DMS53 treated with DMSO at 0.1 percent for 48 hours (cell line): ENCODE data around the gene RNF112.

Experiments used
- DNase-seq: peaks from one replicate; lab custom pipeline; 2025; ENCODE audit not compliant: unreplicated experiment; lab: John Stamatoyannopoulos, UW

The RNF112 gene

DNA sequence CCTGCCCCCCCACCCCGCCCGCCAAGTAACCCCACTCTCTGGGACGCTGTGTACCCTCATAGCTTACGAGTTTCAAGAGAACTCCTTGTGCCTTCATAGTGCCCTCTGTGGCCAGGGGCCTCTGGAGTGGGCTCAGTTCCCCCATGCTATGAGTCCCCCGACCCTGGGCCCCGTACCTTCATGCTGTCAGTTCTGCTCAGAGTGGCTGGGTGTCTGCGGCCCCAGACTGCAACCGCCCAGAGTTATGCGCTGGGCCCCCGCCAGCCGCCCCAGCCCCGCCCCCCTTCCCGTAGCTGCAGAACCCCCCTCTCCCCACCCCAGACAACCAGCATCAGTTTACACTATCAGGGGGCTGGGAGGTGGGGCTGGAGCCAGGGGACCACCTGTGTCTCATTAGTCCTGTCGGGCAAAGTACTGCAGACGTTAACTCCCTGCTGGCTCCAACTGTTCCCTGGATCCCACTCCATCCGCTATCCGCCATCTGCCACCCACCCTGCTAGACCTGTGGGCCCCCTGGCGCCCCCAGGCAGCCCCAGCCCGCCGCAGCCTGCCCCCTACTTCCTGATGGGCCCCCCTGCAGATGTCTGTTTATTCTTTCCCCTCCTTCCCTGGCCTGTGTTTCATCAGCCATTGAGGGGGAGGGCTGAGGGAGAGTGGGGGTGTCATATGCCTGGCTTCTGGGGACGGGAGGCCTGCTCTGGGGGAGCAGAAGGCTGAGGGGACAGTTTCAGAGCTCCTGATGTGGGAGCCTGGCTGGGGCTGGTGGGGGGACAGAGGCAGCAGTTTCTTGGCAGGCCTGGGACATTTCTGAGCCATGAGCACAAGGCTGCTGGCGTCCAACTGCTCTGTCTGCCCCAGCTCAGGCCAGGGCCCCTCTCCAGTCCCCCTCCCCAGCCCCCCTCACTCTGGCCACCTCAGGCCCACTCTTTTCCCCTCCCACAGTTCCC is 23.8 kb upstream of the RNF112 start, which contains the start of gene MFAP4:
Gene MFAP4 (minus strand): TSS at position 217 of the 947 bp plus-strand sequence. CDS start 35 bp downstream, at position 182.
- no peak for DNase-seq

DNA sequence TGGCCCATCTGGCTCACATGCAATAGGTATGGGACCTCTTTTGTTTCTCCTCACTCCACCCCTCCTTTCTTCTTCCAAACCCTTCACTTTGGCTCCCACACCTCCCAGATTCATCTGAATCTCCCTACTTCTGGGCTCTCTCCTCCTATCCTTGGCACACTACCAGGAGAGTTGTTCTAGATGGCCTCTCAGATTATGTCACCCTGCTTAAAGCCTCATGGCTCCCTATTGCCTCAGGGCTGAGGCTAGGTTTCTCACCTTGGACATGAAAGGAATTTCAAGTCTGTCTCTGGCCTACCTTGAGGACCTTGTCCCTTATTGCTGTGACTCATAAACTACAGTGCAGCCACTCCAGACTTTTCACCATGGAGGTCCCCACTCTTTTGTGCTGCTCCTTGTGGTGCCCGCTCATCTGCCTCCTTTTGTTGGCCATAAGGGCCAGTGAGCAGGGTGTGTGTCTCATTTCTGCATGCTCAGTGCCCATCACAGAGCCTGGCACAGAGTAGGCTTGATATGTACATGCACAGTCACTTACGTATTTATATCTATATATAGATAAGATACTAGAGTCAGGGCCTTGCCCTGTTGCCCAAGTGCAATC is 23.0 kb upstream of the RNF112 start:
- no peak for DNase-seq

DNA sequence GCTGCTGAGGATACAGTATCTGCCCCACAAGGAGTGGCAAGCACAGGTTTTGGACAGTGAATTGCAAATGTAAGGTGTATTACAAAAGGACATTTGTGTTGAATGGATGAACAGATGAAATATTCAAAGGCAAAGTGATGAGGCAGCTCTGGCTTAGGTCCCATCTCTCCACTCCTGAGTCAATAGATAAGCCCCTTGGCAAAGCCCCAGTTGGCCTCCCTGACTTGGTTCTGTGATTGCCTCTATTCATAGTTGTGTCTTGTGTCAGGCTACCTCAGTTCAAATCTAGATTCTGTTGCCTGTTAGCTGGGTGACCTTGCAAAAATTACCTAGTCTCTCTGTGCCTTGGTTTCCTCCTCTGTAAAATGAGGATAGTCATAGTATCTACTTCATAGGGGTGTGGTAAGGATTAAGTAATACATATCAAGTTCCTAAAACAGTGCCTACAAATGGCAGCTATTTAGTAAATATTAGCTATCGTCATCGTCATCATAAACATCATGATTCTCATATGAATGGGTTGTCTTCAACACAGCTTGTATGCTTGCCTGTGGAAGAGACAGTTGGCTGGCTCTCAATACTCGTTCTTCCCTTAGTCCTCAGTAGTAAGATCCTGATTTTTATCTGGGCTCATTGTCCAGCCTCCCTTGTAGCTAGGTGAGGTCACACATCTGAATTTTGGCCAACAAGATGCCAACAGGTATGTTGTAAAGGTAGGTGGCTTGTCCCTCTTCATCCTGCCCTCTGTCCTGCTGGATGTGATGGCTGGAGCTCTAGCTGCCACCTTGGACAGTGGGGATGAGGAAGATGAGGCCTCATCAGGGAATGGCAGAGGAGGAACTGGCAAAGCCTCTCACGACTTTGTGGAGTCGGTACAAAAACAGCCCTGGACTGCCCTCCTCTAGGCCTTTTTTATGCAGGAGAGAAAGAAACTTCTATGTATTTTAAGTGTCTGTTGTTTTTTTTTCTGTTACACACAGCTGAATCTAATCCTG is 21.9 kb upstream of the RNF112 start:
- no peak for DNase-seq

DNA sequence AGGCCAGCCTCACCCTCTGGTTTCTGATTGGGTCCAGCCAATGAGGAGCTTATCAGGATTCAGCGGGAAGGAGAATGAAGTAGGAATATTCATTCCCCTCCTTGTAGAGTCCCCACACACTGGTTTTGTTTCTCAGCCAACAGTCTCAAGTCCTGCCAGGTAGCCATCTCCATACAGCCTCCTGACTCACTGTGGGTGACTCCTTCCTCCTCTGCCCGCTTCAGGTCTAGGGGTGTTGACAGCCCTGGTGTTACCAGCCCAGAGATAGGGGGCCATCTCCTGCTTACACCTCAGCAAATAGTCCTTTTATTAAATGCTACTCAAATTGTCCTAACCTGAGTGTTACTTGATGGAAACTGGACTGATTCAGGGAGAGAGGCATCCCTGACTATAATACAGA is 20.1 kb upstream of the RNF112 start:
- no peak for DNase-seq

DNA sequence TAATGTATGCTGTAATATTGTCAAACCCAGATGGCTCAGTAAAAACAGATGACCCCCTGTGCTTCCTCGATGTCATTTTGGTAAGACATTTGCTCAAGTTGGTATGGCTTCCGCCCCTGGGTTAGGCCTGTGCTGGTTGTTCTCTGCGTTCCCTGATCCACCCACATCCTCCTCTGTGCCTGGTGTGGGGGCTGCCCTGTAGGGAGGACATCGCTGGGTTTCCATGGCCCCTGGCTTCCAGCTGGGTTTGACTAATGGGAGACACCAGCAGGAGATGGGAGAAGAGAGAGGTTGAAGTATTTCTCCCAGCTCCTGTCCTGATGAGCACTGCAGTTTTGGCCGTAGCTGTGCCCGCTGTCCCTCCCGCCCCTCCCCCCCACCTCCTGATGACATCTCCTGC is 19.6 kb upstream of the RNF112 start:
- DNase-seq = no peak

DNA sequence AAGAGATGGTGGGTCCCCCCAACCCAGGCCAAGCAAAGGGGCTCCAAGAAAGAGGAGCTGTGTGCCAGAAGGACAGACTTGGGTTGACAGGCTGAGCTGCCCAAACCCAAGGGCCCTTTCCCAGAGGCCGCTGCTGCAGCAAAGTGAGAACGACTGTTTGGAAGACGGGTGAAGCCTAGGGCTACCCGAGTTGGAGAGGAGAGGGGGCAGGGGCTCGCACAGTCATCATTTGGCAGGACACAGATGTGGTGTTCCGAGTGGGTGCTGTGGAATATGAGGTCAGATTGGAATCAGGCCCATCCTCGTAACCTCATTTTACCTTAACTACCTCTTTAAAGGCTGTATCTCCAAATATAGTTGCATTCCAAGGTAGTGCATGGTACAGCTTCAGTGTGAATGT is 18.7 kb upstream of the RNF112 start:
- DNase-seq = no peak

DNA sequence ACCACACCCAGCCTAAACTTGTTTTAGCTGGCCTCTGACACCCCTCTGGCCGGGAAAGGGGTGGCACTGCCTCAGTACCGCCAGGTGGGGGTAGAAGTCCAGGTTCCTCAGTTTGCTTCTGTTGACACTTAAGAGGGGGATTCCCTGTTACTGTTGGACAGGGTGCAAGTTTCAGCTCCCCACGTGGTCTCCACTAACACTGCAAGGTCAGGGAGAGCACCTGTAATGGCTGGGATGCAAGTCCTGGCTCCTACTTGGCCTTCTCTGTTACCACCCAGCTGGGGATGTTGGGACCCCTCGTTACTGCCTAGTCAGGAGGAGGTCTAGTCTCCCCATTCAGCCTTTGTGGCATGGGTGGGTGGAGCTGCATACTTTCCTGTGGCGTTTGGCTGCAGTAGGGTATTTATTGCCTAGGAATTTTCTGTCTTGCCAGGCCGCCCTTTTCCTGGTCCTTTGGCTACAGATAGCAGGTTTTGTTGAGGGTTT is 13.4 kb upstream of the RNF112 start:
- DNase-seq = no peak

DNA sequence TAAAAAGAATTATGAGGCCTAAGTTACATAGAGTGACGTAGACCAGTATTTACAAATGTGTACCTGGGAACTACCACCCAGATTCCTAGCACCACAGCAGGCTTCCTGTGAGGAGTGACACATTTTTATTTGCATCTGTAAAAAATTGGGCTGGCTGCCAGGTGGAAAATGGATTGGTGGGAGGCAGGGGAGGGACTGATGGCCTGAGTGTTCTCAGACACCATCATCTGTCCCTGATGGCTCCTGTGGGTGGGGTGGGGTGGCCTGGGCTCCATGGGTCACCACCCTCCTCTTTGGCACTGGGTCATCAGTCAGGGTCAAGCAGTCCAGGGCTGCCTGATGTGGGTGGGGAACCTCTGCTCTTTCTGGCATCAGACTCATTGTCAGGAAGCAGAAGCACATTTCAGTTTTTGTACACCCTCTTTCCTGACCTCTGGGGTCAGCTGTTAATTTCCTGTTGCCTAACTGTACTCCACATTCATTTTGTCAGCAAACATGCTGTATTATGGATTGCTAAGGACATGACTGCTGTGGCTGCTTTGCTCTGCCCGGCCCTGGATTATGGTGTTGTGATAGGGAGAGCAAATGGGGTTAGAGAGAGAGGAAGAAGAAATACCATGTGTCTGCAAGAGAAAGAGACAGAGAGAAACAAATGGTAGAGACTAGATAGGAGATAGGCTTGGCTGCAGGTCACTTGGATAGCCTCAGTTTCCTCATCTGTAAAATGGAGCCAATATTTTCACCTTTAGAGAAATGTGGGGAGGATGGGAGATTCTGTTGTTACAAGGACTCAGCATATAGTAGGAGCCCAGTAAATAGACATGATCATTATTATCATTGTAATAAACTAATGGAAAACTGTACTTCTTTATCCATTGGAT is 12.5 kb upstream of the RNF112 start:
- no peak for DNase-seq

DNA sequence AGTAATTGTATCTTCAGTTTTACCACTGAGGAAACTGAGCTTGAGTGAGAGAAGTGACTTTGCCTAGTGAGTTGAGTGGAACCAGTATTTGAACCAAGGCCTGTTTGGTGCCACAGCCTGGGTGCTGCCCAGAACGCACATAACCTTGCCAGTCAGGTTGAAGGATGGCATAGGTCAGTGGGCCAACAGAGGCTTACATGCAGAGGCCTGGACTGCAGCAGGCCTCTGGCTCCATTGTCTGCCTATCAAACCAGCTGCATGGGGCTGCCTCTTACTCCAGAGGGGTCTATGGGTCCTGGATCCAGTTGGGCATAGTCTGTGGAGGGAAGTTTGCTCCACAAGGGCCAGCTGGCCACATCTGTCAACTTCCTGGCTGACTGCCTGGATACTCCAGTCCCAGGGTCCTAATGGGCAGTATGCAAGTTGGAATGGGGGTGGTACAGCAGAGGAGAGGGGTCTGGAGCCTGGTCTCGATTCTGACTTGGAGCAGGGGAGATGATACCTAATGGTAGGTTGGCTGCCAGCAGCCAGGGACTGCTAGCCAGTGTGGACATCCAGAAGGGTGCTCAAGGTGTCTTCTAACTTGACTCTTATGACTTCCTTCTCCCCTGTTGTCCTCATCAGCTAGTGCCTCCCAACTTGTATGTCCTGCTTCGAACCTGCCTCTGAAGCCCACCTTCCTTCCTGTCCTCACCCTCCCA is 11.1 kb upstream of the RNF112 start:
- DNase-seq = no peak

DNA sequence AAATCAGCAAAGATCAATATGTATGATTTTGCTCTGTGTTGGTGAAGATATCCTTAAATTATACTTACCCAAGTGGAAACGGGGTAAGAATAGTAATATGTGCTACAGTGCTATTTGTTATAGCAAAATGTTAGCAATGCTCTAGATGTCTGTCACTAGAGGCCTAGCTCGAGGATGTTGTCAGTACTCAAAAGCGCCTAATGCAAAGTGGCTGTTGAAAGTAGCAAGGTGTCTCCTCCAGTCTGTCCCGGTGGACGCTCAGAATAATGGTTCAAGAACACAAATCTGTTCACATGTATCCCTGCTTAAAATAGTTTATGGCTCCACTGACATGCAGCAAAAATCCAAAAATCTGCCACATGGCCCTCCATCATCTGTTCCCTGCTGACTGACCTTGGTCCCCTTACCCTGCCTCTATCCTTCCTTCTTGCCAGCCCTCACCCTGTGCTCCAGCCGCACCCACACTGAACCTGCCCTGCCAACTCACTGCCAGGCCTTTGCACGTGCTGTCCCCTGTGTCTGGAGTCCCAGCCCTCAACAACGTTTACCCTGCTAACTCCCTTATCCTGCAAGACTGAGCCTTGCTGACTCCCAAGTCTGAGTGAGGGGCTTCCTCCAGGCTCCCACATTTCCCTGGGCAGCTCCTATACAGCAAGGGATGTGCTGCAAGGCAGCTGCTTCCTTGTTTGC is 9.6 kb upstream of the RNF112 start:
- no peak for DNase-seq

DNA sequence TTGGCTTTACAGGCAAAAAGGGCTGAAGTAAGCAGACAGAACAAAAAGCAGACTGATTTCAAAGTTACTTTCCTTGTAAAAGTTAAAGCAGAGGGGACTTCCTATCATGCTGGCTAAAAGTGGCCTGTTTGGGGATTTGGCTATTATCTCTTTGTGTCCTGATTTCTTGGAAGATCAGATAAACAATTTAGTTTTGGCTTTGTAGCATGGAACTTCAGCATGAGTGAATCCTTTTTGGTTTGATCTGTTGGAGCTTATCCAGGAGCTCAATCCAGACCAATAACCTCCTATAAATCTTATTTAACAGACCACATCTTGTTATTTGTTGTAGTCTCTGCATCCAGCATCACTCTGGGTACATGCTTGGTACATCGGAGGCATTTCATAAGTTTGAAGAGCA is 8.9 kb upstream of the RNF112 start:
- no peak for DNase-seq

DNA sequence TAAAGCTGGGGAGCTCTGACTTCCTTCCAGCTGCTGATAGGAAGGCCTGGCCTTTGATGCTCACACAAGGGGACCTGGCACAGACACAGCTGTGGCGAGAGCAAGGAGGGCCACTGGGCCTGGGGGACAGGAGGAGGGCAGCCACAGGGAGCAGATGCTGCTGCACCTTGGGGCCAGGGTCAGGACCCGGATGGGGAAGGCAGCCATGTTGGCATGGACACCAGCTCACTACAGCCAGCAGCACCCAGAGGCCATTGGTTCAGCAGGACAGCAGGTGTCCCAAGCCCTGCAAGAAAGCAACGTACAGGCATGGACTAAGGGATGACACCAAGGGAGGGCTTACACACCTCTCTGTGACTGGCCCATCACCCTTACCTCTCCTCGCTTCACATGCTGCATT is 8.0 kb upstream of the RNF112 start:
- no peak for DNase-seq

DNA sequence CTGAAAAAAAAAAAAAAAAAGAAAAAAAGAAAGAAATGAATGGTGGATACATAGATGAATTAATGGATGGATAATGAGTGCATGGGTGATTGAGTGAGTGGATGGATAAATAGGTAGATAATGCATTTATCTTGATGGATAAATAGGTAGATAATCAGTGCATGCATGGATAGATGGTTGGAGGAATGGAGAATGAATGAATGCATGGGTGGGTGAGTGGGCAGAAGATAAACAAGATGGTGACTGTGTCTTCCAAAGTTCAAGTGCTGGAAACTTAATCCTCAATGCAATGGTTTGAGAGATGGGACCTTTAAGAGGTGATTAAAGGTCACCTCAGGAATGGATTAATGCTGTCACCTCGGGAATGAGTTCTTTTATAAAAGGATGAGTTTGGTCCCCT is 6.8 kb upstream of the RNF112 start:
- DNase-seq = no peak

DNA sequence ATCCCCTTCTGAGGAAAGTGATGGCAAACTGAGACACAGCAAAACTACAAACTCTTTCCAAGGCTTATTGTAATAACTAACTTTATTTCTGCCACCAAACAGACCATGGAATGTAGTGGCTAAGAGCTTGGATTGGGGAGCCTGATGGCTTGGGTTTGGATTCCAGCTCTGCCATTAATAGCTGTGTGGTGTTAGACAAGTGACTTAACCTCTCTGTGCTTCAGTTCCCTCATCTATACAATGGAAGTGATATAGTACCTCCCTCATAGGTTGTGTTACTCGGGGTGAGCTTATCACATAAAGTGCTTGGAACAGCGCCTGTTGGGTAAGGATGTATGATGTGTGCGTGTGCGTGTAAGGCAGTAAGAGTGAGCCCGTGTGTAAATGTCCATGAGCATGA is 5.9 kb upstream of the RNF112 start:
- DNase-seq = no peak

DNA sequence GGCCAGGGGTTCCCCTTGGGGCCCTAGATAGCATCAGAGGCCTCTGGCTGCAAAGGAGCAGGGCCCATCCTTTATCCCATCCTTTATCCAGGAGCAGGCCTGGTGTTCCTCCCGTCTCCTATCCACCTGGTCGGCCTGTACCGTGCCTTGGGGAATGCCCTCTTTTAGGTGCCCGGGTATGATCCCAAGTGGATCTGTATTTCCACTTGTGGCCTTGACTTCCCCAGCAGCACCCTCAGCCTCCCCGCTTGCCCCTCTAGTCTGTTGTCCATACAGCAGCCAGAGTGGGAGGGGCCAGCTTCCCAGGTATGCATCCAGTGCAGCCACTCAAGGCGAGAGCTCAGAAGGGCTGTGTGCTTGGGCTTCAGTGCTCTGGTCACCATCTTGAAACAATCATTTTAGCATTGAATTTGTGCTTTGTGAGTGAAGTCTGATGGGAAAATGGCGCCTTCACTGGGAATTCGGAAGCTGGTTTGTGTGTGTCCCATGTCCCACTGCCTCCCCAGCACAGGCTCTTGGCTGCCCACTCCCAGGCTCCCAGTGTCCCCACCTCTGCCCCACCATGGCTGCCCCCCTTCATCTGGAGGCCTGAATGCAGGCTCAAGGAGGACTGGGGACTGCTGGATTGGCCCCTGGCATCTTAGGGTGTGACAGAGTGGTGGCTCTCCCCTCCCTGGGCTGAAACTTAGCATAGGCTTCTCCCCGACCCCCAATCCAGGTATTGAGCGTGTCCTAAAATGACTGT is 3.3 kb upstream of the RNF112 start:
- no peak for DNase-seq

DNA sequence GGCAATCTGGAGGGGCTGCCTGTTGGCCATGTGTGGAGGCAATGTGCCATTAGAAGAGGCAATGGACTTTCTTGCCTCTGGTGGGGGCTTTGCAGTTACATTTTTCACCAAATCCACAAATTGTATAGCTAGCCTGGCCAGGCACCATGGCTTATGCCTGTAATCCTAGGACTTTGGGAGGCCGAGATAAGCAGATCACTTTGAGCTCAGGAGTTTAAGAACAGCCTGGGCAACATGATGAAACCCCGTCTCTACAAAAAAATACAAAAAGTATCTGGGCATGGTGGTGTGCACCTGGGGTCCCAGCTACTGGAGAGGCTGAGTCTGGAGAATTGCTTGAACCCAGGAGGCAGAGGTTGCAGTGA is 2.7 kb upstream of the RNF112 start:
- DNase-seq = no peak

DNA sequence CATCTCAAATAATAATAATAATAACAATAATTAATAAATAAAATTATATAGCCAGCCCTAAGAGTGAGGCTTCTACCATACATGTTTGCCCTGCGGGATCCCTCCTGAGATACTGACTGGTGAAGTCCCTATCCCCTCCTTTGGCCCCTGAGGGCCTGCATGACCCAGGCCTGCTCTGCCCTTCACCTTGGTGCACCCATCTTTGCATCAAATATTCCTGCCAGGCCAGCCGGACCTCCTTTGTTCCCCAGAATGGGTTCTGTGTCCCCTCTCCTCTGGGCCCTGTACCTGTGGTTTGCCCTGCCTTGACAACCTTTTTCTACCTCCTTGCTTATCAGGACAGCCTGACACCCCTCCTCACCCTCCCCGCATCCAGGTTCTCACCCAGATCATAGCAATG is 2.0 kb upstream of the RNF112 start:
- DNase-seq = no peak

DNA sequence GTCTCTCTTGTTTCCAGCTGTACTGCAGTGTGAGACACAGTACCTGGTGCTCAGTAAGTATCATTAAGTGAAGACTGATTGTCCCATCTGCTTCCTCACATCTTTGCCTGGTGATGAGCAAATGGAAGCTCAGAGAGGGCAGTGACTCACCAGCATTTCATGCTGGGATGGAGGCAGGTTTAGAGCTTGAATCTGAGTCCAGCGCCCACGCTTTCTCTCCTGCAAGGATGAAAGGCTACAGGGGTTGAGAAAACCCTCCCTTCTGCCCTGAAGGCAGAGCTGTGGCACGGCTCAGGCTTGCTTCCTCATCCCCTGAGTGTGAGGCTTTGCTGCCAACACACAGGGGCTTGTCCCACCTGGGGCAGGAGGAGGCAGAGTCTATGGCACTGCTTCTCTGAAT is 1.5 kb upstream of the RNF112 start:
- DNase-seq = no peak
